ENCODE data around the gene GAL3ST3. TPM values are rescaled to one million over a fixed set of nuclear protein-coding genes. Genes with fewer than 3 reads are reported as not detected.
"Not testable (repeated sequence)": the region's sequence is repeated elsewhere in the genome, so short reads cannot be mapped to it uniquely, and the experiment has no call there.

The GAL3ST3 gene
- total RNA-seq, 1 donor: not detected

GRCh38 chr11:66026017-66026529 is 22.9 kb downstream of the GAL3ST3 start, which contains the start of gene CATSPER1:
Gene CATSPER1, minus strand, starts transcription at chr11:66026479. Its CDS starts 100 bp downstream, at chr11:66026379.
- H2AFZ ChIP-seq (ENCODE audit: low read length): no peak within 1 kb of the TSS
- no peak within 1 kb of the TSS for H3K4me2 ChIP-seq (ENCODE audit: insufficient read depth, low read length)
- H3K4me3 ChIP-seq (ENCODE audit: insufficient read depth, low read length): no peak within 1 kb of the TSS
- H3K9me3 ChIP-seq (ENCODE audit: low read depth, low read length): no peaks in the 10 kb centered on the region
- peak; percentile 60 for DNase-seq (ENCODE audit: insufficient read length, low spot score, missing footprints)
- no peaks in the 10 kb centered on the region for H3K79me2 ChIP-seq (ENCODE audit: insufficient read depth, low read length)
- TF ChIP-seq, protein P1, sequence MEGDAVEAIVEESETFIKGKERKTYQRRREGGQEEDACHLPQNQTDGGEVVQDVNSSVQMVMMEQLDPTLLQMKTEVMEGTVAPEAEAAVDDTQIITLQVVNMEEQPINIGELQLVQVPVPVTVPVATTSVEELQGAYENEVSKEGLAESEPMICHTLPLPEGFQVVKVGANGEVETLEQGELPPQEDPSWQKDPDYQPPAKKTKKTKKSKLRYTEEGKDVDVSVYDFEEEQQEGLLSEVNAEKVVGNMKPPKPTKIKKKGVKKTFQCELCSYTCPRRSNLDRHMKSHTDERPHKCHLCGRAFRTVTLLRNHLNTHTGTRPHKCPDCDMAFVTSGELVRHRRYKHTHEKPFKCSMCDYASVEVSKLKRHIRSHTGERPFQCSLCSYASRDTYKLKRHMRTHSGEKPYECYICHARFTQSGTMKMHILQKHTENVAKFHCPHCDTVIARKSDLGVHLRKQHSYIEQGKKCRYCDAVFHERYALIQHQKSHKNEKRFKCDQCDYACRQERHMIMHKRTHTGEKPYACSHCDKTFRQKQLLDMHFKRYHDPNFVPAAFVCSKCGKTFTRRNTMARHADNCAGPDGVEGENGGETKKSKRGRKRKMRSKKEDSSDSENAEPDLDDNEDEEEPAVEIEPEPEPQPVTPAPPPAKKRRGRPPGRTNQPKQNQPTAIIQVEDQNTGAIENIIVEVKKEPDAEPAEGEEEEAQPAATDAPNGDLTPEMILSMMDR (IDR thresholded peaks at IDR 0.05; ENCODE audit: extremely low read depth, low read depth, low read length): no peak
- H3K36me3 ChIP-seq (ENCODE audit: insufficient read depth, low read length): no peaks in the 10 kb centered on the region
- H3K4me1 ChIP-seq (ENCODE audit: insufficient read depth, low read length): peaks cover 10% of the 10 kb centered on the region
- H4K20me1 ChIP-seq (ENCODE audit: insufficient read depth, low read length): no peaks in the 10 kb centered on the region
- H3K27me3 ChIP-seq (ENCODE audit: insufficient read depth, low read length): no peaks in the 10 kb centered on the region
- no peak within 1 kb of the TSS for H3K27ac ChIP-seq (ENCODE audit: low read depth, low read length)

DNA sequence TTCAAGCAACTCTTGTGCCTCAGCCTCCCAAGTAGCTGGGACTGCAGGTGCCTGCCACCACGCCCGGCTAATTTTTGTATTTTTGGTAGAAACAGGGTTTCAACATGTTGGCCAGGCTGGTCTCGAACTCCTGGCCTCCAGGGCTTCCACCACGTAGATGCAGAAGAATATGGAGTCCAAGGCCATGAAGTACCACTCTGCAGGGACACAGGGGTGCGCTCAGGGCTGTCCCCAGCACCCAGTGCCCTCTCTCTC is 25.8 kb downstream of the GAL3ST3 start:
- H3K4me3 ChIP-seq (ENCODE audit: insufficient read depth, low read length); H3K36me3 ChIP-seq (ENCODE audit: insufficient read depth, low read length); H4K20me1 ChIP-seq (ENCODE audit: insufficient read depth, low read length); H3K27me3 ChIP-seq (ENCODE audit: insufficient read depth, low read length); H3K4me2 ChIP-seq (ENCODE audit: insufficient read depth, low read length); H3K79me2 ChIP-seq (ENCODE audit: insufficient read depth, low read length); H2AFZ ChIP-seq (ENCODE audit: low read length); H3K9me3 ChIP-seq (ENCODE audit: low read depth, low read length); DNase-seq (ENCODE audit: insufficient read length, low spot score, missing footprints); H3K27ac ChIP-seq (ENCODE audit: low read depth, low read length): not testable (repeated sequence)
- H3K4me1 ChIP-seq (ENCODE audit: insufficient read depth, low read length): peaks cover 17% of the 10 kb centered on the region

DNA sequence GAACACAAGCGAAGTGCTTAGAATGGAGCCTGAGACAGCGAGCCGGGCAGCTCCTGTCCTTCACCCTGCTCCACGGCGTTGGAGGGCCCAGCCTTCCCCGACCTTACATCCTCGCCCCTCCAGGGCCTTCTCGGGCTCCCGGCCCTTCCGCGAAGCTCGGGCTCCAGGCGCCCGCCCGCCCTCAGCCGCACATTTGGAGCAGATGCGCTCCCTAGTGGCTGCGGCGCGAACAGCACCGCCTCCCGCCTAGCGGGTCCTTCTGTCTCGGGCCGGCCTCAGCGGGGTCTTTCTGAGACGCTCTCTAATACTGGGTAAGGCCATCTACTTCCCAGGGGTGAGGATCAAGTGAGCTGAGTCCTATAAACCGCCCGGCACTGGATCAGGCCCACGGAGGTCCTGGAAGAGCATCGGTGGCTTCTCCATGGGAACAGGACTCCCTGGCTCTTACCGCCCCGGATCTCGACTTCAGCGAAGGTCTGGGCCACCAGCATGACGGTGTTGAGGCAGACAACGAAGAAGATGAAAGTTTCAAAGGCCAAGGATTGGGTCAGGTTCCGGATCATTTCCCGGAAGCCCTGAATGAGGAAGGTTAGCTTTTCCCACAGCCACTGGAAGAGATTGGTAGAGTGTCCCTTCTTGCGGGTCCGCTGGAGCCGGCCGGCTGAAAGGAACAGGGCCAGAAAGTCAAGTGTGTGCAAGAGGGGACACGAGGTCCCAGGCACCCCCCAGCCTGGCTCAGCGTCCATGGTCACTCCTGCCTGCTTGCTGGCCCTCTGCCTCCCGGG is 26.4 kb downstream of the GAL3ST3 start:
- peak; percentile 98 for DNase-seq (ENCODE audit: insufficient read length, low spot score, missing footprints)
- Histone ChIP-seq H3K79me2 (ENCODE audit: insufficient read depth, low read length) (no peaks in the 10 kb centered on the region), H3K4me1 (ENCODE audit: insufficient read depth, low read length) (peaks cover 17% of the 10 kb centered on the region), H3K36me3 (ENCODE audit: insufficient read depth, low read length) (no peaks in the 10 kb centered on the region), H3K4me2 (ENCODE audit: insufficient read depth, low read length) (peak overlapping the region; percentile 90), H3K27ac (ENCODE audit: low read depth, low read length) (no peak overlapping the region), H3K9me3 (ENCODE audit: low read depth, low read length) (no peaks in the 10 kb centered on the region), H2AFZ (ENCODE audit: low read length) (peak overlapping the region; percentile 95), H3K27me3 (ENCODE audit: insufficient read depth, low read length) (no peaks in the 10 kb centered on the region), H4K20me1 (ENCODE audit: insufficient read depth, low read length) (no peaks in the 10 kb centered on the region), H3K4me3 (ENCODE audit: insufficient read depth, low read length) (peak overlapping the region; percentile 68)
- TF ChIP-seq, protein P1 (IDR thresholded peaks at IDR 0.05; ENCODE audit: extremely low read depth, low read depth, low read length): peak; percentile 78

- H3K4me2 ChIP-seq (ENCODE audit: insufficient read depth, low read length): peak overlapping the region; percentile 32
- H3K4me1 ChIP-seq (ENCODE audit: insufficient read depth, low read length): peaks cover 24% of the 10 kb centered on the region
- peak overlapping the region; percentile 5 for H3K4me3 ChIP-seq (ENCODE audit: insufficient read depth, low read length)
- peak overlapping the region; percentile 23 for H3K27ac ChIP-seq (ENCODE audit: low read depth, low read length)
- no peaks in the 10 kb centered on the region for H4K20me1 ChIP-seq (ENCODE audit: insufficient read depth, low read length)
- H2AFZ ChIP-seq (ENCODE audit: low read length): peak overlapping the region; percentile 29
- no peaks in the 10 kb centered on the region for H3K9me3 ChIP-seq (ENCODE audit: low read depth, low read length)
- TF ChIP-seq, protein P1 (IDR thresholded peaks at IDR 0.05; ENCODE audit: extremely low read depth, low read depth, low read length): no peak
- no peaks in the 10 kb centered on the region for H3K36me3 ChIP-seq (ENCODE audit: insufficient read depth, low read length)
- H3K27me3 ChIP-seq (ENCODE audit: insufficient read depth, low read length): no peaks in the 10 kb centered on the region
- no peaks in the 10 kb centered on the region for H3K79me2 ChIP-seq (ENCODE audit: insufficient read depth, low read length)
- DNase-seq (ENCODE audit: insufficient read length, low spot score, missing footprints): peak; percentile 97
These were observed 28.2 kb downstream of the GAL3ST3 start for GRCh38 chr11:66020618-66021357.

Measured in osteoblast (primary cell).